ENCODE measurements around the gene TOR2A.

TOR2A gene

DNA sequence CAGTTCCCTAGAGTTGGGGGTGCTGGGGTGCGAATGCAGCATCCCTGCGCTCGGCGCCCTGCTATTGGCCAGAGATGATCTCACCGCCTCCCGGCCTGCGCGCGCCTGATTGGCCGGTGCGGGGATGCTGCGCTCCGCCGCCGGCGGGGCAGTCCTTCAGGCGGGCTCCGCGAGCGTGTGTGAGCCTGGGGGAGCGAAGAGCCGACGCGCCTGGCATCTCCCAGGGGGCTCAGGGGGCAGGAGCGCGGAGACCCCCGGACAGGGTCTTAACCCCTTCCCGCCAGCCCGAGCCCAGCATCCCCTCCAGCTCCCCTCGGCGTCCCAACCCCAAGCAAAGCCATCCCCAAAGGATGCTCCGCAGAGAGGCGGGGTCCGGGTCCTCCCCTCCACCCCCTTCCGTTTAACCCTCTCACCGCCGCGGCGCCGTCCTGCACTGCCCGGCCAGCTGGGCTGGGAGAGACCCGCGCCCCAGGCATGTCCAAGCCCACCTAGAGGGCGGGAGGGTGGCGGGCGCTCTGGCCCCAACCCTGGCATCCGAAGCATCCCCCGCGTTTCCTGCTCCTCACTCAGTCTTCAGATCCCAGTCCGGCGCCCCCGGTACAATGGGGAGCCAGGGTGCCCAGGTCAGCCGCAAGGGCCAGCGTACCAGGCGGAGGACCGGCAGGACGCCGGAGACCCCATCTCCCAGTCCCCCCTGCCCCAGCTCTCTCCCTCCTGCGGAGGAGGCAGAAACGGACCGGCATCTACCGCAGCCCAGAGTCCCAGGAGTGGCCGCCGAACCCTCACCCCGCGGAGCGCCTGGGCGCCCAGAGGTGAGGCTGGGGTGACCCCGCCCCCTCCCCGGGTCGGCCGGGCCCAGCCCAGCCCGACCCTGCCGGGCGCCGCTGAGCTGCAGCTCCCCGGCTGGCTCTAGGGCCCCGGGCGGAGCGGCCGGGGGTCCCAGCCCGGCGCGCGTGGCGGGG is 19.3 kb upstream of the TOR2A start:
- H3K27me3 ChIP-seq (ENCODE audit: control insufficient read depth in 1 of 2, insufficient read depth in 2 of 2, low read length in 2 of 2): peaks cover 9 to 29% of the 10 kb centered on the region in 2 donors
- no peak overlapping the region for H3K9ac ChIP-seq (ENCODE audit: low read length)
- no peak overlapping the region for H3K4me3 ChIP-seq (ENCODE audit: low read depth in 1 of 2, low read length in 2 of 2)

DNA sequence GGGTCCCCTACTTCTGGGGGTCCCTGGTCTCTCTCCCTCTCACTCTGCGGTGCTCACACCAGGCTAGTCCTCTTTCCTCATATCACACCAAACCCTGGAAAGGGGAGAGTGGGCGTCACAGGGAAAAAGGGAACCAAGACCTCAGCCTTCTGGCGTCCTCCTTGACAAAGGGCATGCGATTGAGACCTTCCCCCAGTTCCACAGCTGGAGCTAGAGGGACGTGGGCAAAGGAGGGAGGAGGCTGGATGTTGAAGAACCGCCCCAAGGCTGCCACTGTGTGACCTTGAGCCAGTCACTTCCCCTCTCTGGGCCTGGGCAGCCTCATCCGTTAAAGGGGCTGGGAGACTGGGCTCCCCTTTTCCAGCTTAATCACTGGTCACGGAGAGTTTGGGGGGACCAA is 18.5 kb upstream of the TOR2A start:
- Histone ChIP-seq H3K4me3 (ENCODE audit: low read depth in 1 of 2, low read length in 2 of 2) (no peak overlapping the region), H3K36me3 (ENCODE audit: insufficient read depth, low read length) (no peaks in the 10 kb centered on the region), H3K9me3 (ENCODE audit: low read length) (no peaks in the 10 kb centered on the region), H3K27ac (ENCODE audit: low read depth, low read length) (no peak overlapping the region), H3K9ac (ENCODE audit: low read length) (no peak overlapping the region), H3K4me1 (ENCODE audit: insufficient read depth, low read length) (no peaks in the 10 kb centered on the region), H3K27me3 (ENCODE audit: control insufficient read depth in 1 of 2, insufficient read depth in 2 of 2, low read length in 2 of 2) (peaks cover 9 to 29% of the 10 kb centered on the region in 2 donors)

More for the DNA sequence above, 19.3 kb upstream of the TOR2A start:
- Histone ChIP-seq H3K27ac (ENCODE audit: low read depth, low read length) (no peak overlapping the region), H3K36me3 (ENCODE audit: insufficient read depth, low read length) (no peaks in the 10 kb centered on the region), H3K4me1 (ENCODE audit: insufficient read depth, low read length) (no peaks in the 10 kb centered on the region), H3K9me3 (ENCODE audit: low read length) (no peaks in the 10 kb centered on the region)

DNA sequence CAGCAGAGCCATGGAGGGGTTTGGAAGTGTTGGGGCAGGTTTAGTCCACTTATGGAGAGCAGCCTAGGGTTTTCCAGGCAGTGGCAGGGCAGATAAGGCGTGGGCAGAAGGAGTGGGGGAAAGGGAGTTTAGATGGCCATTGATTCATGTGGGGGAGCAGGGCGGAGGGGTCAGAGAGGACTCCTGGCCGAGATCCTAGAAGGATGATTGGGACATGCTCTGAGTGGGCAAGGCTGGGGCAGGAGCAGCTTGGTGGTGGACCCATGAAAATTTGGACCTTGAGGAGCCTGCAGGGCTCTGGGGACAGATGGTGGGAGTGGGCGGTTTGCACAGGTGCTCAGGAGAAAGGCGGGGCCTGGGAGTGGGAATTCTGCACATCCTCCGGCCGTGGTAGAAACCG is 18.1 kb upstream of the TOR2A start:
- H3K36me3 ChIP-seq (ENCODE audit: insufficient read depth, low read length): no peaks in the 10 kb centered on the region
- H3K9ac ChIP-seq (ENCODE audit: low read length): no peak overlapping the region

DNA sequence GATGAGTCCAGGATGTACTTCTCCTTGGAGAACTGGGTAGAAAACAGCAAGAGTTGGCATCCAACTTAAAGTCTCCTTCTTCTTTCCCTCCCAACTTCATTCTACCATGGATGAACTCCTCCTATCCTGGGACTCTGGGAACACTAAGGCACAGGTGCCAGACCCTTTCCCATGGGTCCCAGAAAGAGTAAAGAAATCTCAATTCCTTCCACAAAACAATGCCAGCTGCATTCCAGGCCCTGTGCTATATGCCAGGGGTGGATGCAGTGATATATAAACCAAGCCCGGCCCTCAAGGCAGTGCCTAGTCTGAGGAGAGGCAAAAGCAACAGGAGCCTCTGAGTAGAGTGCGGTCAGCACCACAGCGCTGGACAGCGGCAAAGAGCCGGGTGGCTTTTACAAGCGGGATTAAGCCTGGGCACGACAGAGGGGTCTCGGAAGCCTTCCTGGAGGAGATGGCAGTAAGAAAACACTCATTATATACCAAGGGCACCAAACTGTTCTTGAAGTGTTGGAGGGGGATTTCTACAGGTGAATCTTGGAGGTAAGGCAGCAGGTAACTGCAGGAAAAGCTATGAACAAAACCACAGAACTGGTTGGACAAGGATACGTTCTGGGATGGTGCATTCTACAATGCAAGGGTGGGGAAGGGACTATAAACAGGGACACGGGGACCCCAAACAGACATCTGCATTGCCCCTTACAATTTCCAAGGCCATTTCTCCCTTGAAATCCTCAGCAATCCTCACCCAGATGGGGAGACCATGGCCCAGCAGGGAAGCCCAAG is 16.4 kb upstream of the TOR2A start:
- H3K4me1 ChIP-seq (ENCODE audit: insufficient read depth, low read length): no peaks in the 10 kb centered on the region
- H3K27ac ChIP-seq (ENCODE audit: low read depth, low read length): no peak overlapping the region
- H3K27me3 ChIP-seq (ENCODE audit: control insufficient read depth in 1 of 2, insufficient read depth in 2 of 2, low read length in 2 of 2): peaks cover 9 to 29% of the 10 kb centered on the region in 2 donors
- H3K4me3 ChIP-seq (ENCODE audit: low read depth in 1 of 2, low read length in 2 of 2): no peak overlapping the region
- H3K36me3 ChIP-seq (ENCODE audit: insufficient read depth, low read length): no peaks in the 10 kb centered on the region
- no peak overlapping the region for H3K9ac ChIP-seq (ENCODE audit: low read length)
- H3K9me3 ChIP-seq (ENCODE audit: low read length): no peaks in the 10 kb centered on the region

More for the DNA sequence above, 18.1 kb upstream of the TOR2A start:
- H3K9me3 ChIP-seq (ENCODE audit: low read length): no peaks in the 10 kb centered on the region
- no peaks in the 10 kb centered on the region for H3K4me1 ChIP-seq (ENCODE audit: insufficient read depth, low read length)
- no peak overlapping the region for H3K4me3 ChIP-seq (ENCODE audit: low read depth in 1 of 2, low read length in 2 of 2)
- H3K27me3 ChIP-seq (ENCODE audit: control insufficient read depth in 1 of 2, insufficient read depth in 2 of 2, low read length in 2 of 2): peaks cover 9 to 29% of the 10 kb centered on the region in 2 donors
- no peak overlapping the region for H3K27ac ChIP-seq (ENCODE audit: low read depth, low read length)

GRCh38 chr9:127749090-127749787 is 14.1 kb upstream of the TOR2A start:
- no peak overlapping the region for H3K9ac ChIP-seq (ENCODE audit: low read length)
- no peaks in the 10 kb centered on the region for H3K9me3 ChIP-seq (ENCODE audit: low read length)
- no peak overlapping the region for H3K27ac ChIP-seq (ENCODE audit: low read depth, low read length)
- no peaks in the 10 kb centered on the region for H3K4me1 ChIP-seq (ENCODE audit: insufficient read depth, low read length)
- H3K27me3 ChIP-seq (ENCODE audit: control insufficient read depth in 1 of 2, insufficient read depth in 2 of 2, low read length in 2 of 2): peaks cover 4 to 24% of the 10 kb centered on the region in 2 donors
- H3K4me3 ChIP-seq (ENCODE audit: low read depth in 1 of 2, low read length in 2 of 2): no peak overlapping the region
- no peaks in the 10 kb centered on the region for H3K36me3 ChIP-seq (ENCODE audit: insufficient read depth, low read length)

DNA sequence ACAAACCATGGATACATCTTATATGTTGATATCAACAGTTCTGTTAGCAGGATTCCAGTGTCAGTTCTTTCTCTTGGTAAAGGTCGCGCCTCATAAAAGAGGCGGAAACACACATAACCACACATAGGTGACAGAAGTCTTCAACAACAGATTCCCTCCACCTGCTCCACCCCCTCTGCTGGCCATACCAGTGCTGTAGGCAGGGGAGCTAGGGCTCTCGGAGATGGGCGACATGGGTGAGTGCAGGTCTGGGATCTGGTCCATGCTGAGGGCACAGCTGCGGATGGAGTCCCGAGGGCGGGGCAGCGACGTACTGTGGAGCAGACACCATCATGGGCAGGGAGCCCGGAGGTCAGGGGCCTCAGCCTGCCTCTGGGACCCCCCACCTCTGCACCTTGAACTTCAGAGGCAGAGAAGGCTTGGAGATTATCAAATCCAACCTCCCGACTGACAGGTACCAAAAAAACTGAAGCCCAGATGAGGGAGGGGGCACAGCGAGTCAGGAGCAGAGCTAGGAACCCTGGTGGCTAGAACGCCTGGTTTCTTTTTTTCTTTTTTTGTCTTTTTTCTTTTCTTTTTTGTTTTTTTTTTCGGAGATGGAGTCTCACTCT is 12.0 kb upstream of the TOR2A start:
- Histone ChIP-seq H3K27me3 (ENCODE audit: control insufficient read depth in 1 of 2, insufficient read depth in 2 of 2, low read length in 2 of 2) (peaks cover 0 to 14% of the 10 kb centered on the region in 2 donors), H3K27ac (ENCODE audit: low read depth, low read length) (no peak overlapping the region), H3K4me3 (ENCODE audit: low read depth in 1 of 2, low read length in 2 of 2) (no peak overlapping the region), H3K4me1 (ENCODE audit: insufficient read depth, low read length) (no peaks in the 10 kb centered on the region), H3K9ac (ENCODE audit: low read length) (no peak overlapping the region), H3K9me3 (ENCODE audit: low read length) (no peaks in the 10 kb centered on the region), H3K36me3 (ENCODE audit: insufficient read depth, low read length) (no peaks in the 10 kb centered on the region)

DNA sequence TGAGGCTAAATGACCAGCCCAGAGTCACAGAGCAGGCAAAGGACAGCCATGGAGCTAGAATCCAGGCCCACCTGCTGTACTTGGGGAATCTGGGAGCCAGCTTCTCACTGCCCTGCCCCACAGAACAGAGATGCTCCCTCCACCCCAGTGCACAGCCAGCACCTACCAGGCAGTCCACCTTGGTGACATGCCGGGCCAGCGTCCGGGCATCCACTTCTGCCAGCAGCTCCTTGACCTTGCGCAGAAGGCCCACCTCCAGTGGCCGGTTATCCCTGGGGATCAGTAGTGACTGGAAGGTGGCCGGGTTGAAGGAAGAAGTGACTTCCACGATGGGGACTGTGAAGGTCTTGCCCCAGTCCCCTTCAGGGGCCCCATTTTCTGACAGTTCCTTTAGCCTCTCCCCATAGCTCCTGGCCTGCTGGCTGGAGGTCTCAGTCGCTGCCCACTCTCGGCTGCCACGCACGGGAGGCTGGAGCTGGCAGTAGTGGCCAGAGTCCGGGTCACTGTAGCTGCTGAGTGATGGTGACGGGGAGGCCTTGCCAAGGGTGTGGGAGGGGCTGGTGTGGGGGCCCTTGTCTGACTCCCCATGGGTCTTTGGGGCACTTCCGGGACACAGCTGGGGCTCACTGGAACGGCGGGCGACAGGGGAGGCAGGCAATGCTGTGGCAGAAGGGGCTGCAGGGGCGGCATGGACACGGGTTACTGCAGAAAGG is 9.5 kb upstream of the TOR2A start:
- peaks cover 4% of the 10 kb centered on the region for H3K4me1 ChIP-seq (ENCODE audit: insufficient read depth, low read length)
- no peak overlapping the region for H3K27ac ChIP-seq (ENCODE audit: low read depth, low read length)
- no peak overlapping the region for H3K9ac ChIP-seq (ENCODE audit: low read length)
- no peaks in the 10 kb centered on the region for H3K36me3 ChIP-seq (ENCODE audit: insufficient read depth, low read length)
- H3K9me3 ChIP-seq (ENCODE audit: low read length): no peaks in the 10 kb centered on the region
- H3K4me3 ChIP-seq (ENCODE audit: low read depth in 1 of 2, low read length in 2 of 2): no peak overlapping the region
- peaks cover 0 to 10% of the 10 kb centered on the region in 2 donors for H3K27me3 ChIP-seq (ENCODE audit: control insufficient read depth in 1 of 2, insufficient read depth in 2 of 2, low read length in 2 of 2)

GRCh38 chr9:127742435-127743088 is 7.5 kb upstream of the TOR2A start:
- Histone ChIP-seq H3K4me1 (ENCODE audit: insufficient read depth, low read length) (peaks cover 4% of the 10 kb centered on the region), H3K9me3 (ENCODE audit: low read length) (no peaks in the 10 kb centered on the region), H3K36me3 (ENCODE audit: insufficient read depth, low read length) (no peaks in the 10 kb centered on the region), H3K27me3 (ENCODE audit: control insufficient read depth in 1 of 2, insufficient read depth in 2 of 2, low read length in 2 of 2) (peaks cover 0 to 10% of the 10 kb centered on the region in 2 donors), H3K27ac (ENCODE audit: low read depth, low read length) (no peak overlapping the region), H3K4me3 (ENCODE audit: low read depth in 1 of 2, low read length in 2 of 2) (no peak overlapping the region), H3K9ac (ENCODE audit: low read length) (no peak overlapping the region)

DNA sequence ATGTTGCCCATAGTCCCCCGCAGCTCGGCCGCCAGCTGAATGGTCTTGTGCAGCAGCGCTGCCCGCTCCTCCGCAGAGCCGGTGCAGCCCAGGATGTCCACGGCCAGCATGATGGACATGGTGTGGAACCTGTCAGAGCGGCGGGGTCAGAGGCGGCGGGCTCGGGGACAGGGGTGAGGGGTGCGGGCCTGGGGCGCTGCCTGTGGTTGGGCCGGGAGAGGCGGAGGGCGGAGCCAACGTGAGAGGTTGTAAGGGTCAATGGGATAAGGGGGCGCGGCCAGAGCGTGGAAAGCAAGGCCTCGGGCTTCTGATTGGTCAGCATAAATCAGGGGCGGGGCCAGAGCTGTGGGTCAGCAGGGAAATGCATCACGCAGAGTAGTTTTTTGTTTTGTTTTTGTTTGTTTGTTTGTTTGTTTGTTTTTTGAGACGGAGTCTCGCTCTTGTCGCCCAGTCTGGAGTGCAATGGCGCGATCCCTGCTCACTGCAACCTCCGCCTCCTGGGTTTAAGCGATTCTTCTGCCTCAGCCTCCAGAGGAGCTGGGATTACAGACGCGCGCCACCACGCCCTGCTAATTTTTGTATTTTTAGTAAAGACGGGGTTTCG is 6.8 kb upstream of the TOR2A start:
- Histone ChIP-seq H3K27ac (ENCODE audit: low read depth, low read length) (no peak overlapping the region), H3K9me3 (ENCODE audit: low read length) (no peaks in the 10 kb centered on the region), H3K9ac (ENCODE audit: low read length) (no peak overlapping the region), H3K36me3 (ENCODE audit: insufficient read depth, low read length) (no peaks in the 10 kb centered on the region), H3K4me1 (ENCODE audit: insufficient read depth, low read length) (peaks cover 4% of the 10 kb centered on the region), H3K27me3 (ENCODE audit: control insufficient read depth in 1 of 2, insufficient read depth in 2 of 2, low read length in 2 of 2) (peaks cover 0 to 10% of the 10 kb centered on the region in 2 donors), H3K4me3 (ENCODE audit: low read depth in 1 of 2, low read length in 2 of 2) (no peak overlapping the region)
